ENCODE data around the gene TRIO. TPM values are rescaled to one million over a fixed set of nuclear protein-coding genes. Genes with fewer than 3 reads are reported as not detected.
"Not testable (repeated sequence)": the region's sequence is repeated elsewhere in the genome, so short reads cannot be mapped to it uniquely, and the experiment has no call there.

Gene TRIO
- total RNA-seq, result 111 TPM

- peak; percentile 93 for DNase-seq (ENCODE audit: low spot score)
These were observed at the start of gene TRIO for GRCh38 chr5:14142827-14143545. TSS of gene TRIO (plus strand) at chr5:14143342. CDS start at chr5:14143726, 384 bp downstream.

GRCh38 chr5:14097380-14097779 lies 45.8 kb upstream of the TRIO start:
- DNase-seq (ENCODE audit: low spot score), result not testable (repeated sequence)

GRCh38 chr5:14097998-14098471 lies 45.1 kb upstream of the TRIO start:
- DNase-seq (ENCODE audit: low spot score), result no peak

- no peak for DNase-seq (ENCODE audit: low spot score)
These were observed 42.9 kb upstream of the TRIO start for GRCh38 chr5:14100281-14100680.

GRCh38 chr5:14101922-14102321 lies 41.2 kb upstream of the TRIO start:
- no peak for DNase-seq (ENCODE audit: low spot score)

- no peak for DNase-seq (ENCODE audit: low spot score)
These were observed 40.5 kb upstream of the TRIO start for GRCh38 chr5:14102666-14103065.

- DNase-seq (ENCODE audit: low spot score), result no peak
These were observed 37.3 kb upstream of the TRIO start for GRCh38 chr5:14105718-14106410.

- no peak for DNase-seq (ENCODE audit: low spot score)
These were observed 35.6 kb upstream of the TRIO start for GRCh38 chr5:14107536-14107935.

GRCh38 chr5:14108170-14108996 lies 34.8 kb upstream of the TRIO start:
- peak; percentile 66 for DNase-seq (ENCODE audit: low spot score)

GRCh38 chr5:14109041-14109747 lies 33.9 kb upstream of the TRIO start:
- no peak for DNase-seq (ENCODE audit: low spot score)

GRCh38 chr5:14109771-14110170 lies 33.4 kb upstream of the TRIO start:
- DNase-seq (ENCODE audit: low spot score), result no peak

GRCh38 chr5:14110196-14110595 lies 32.9 kb upstream of the TRIO start:
- no peak for DNase-seq (ENCODE audit: low spot score)

GRCh38 chr5:14110680-14111079 lies 32.5 kb upstream of the TRIO start:
- DNase-seq (ENCODE audit: low spot score), result no peak

GRCh38 chr5:14112998-14113652 lies 30.0 kb upstream of the TRIO start:
- DNase-seq (ENCODE audit: low spot score), result peak; percentile 39

- no peak for DNase-seq (ENCODE audit: low spot score)
These were observed 28.4 kb upstream of the TRIO start for GRCh38 chr5:14114615-14115251.

- no peak for DNase-seq (ENCODE audit: low spot score)
These were observed 27.7 kb upstream of the TRIO start for GRCh38 chr5:14115323-14115895.

- no peak for DNase-seq (ENCODE audit: low spot score)
These were observed 24.4 kb upstream of the TRIO start for GRCh38 chr5:14118551-14119320.

- no peak for DNase-seq (ENCODE audit: low spot score)
These were observed 23.0 kb upstream of the TRIO start for GRCh38 chr5:14120176-14120575.

GRCh38 chr5:14121552-14121951 lies 21.6 kb upstream of the TRIO start:
- no peak for DNase-seq (ENCODE audit: low spot score)

- DNase-seq (ENCODE audit: low spot score), result no peak
These were observed 21.1 kb upstream of the TRIO start for GRCh38 chr5:14122089-14122488.
